Psoas muscle (tissue), 8 donors: ENCODE results near the gene BANP. TPM values are rescaled to one million over a fixed set of nuclear protein-coding genes. Genes with fewer than 3 reads are reported as not detected.

Experiments used
- ATAC-seq, 4 donors: fragments of 200-7000 bp; cut with Tn5 transposase; one replicate each; pipeline ENCODE4 v1.9.1; 2020; ENCODE audit warnings: moderate library complexity in 3 of 4, mild to moderate bottlenecking in 2 of 4
- DNase-seq, 2 donors: peaks; one replicate each; pipeline ENCODE4 v3.0.0-alpha.2; 2020
- H3K27ac ChIP-seq: fragments of 200-600 bp; one replicate; pipeline ENCODE4 v1.8.0; 2022
- H3K27me3 ChIP-seq, 3 donors: fragments of 200-600 bp in 1 of 3; one replicate each; pipeline versions ENCODE4 v1.6.1 to v1.8.0; 2013 to 2022; ENCODE audit warnings: low read length in 2 of 3, mild to moderate bottlenecking in 2 of 3, moderate library complexity in 1 of 3; ENCODE audit not compliant: insufficient read depth in 3 of 3
- H3K36me3 ChIP-seq, 2 donors: fragments of 200-600 bp in 1 of 2; one replicate each; pipeline versions ENCODE4 v1.6.1 to v1.8.0; 2013 to 2022; ENCODE audit warnings: low read depth in 1 of 2, mild to moderate bottlenecking in 1 of 2, moderate library complexity in 1 of 2; ENCODE audit not compliant: insufficient read depth in 1 of 2
- H3K4me1 ChIP-seq: fragments of 200-600 bp; one replicate; pipeline ENCODE4 v1.8.0; 2022
- H3K4me3 ChIP-seq: fragments of 200-600 bp; one replicate; pipeline ENCODE4 v1.8.0; 2022; ENCODE audit warnings: mild to moderate bottlenecking
- H3K9me3 ChIP-seq: fragments of 200-600 bp; one replicate; pipeline ENCODE4 v1.8.0; 2022
- WGBS, 3 donors: extraction: QIAGEN DNeasy Blood & Tissue Kit; methylation state at CpG; one replicate each; pipeline versions ENCODE4 v1.1.6 to v1.1.7; 2013; 5-methylcytosine and 5-hydroxymethylcytosine counted together
- intact Hi-C, 2 donors: fragments of 100-400 bp; cut with DNase I; formaldehyde crosslinking; loops; one replicate each; pipeline versions ENCODE4 v1.11.0 to v1.14.2; 2022
- polyA plus RNA-seq, 3 donors: library from polyadenylated mRNA; stranded (reverse); fragments of 200-250 nt; gene quantifications; one replicate each; pipeline ENCODE4 v1.2.3, GENCODE V29; 2013
- total RNA-seq, 4 donors: library from RNA; stranded (reverse); fragmentation: NEBNext Ultra II Directional in 2 of 4; extraction: Animal tissue kit (Norgen Biotek cat#: 25700) in 2 of 4; gene quantifications; one replicate each; pipeline versions ENCODE4 v1.2.1 to v1.2.4, GENCODE V29; 2021 to 2023
- TF ChIP-seq, protein P1 (sequence below): fragments of 200-600 bp; IDR thresholded peaks from one replicate; pipeline ENCODE4 v1.8.0; 2022; ENCODE audit warnings: antibody characterized with exemption
- donor health status: healthy with polysubstance abuse.
- donor health status: DM: no; HTN: no; CAD: no; lungs with moderate emphysema.
- donor health status: Bipolar disorder and iron deficiency.
- donor health status: healthy.
- donor health status: DM: yes; HTN: yes; CAD: no.
- donor health status: DM: no; HTN: no; CAD: no.
- donor health status: DM: no; HTN: no; CAD: no.
- donor health status: DM: yes; HTN: yes; CAD: no.

BANP gene
- total and polyA plus RNA-seq, 7 donors: 7.7 to 15.3 (median 14.2) TPM

DNA sequence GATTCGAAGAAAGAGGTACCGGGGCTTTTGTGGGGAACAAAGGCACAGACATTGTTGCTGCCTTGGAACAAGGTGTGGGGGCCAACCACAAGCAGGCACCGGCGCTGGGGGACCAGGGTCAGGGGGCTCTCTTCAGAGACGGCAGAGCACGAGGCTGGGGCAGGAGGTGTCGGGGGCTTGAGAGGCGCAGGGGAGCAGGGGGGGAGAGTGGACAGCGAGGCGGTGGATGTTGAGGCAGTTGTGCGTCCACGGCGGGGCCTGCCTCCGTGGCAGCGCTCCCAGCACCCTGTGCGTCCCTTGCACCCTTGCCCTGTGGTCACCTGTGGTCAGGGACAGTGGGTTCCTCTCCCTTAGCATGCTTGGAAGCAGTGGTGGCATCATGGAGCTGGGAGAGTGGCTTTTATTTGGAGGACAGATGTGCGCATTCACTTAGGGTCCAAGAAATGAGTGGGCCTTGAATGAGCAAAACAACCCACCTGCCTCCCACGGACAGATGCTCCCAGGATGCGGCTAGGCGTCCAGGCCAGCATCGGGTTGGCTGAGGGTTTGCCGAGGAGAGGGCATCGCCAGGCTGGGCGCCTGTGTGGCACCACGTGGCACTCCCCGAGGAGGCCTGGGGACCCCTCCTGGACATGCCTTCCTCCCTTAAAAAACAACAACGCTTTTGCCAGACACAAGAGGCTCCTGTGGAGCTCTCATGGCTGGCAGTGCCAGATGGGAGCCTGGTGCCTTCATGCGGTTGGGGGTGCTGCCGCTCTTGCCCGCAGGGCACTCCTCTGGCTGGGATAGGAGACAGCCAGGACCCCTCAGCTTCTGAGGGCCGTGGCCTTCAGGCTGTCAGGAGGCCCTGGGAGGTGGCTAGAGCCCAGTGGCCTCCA is 113.0 kb downstream of the BANP start:
- TF ChIP-seq, protein P1, sequence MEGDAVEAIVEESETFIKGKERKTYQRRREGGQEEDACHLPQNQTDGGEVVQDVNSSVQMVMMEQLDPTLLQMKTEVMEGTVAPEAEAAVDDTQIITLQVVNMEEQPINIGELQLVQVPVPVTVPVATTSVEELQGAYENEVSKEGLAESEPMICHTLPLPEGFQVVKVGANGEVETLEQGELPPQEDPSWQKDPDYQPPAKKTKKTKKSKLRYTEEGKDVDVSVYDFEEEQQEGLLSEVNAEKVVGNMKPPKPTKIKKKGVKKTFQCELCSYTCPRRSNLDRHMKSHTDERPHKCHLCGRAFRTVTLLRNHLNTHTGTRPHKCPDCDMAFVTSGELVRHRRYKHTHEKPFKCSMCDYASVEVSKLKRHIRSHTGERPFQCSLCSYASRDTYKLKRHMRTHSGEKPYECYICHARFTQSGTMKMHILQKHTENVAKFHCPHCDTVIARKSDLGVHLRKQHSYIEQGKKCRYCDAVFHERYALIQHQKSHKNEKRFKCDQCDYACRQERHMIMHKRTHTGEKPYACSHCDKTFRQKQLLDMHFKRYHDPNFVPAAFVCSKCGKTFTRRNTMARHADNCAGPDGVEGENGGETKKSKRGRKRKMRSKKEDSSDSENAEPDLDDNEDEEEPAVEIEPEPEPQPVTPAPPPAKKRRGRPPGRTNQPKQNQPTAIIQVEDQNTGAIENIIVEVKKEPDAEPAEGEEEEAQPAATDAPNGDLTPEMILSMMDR: no peak
- H3K27ac ChIP-seq: no peak overlapping the region

DNA sequence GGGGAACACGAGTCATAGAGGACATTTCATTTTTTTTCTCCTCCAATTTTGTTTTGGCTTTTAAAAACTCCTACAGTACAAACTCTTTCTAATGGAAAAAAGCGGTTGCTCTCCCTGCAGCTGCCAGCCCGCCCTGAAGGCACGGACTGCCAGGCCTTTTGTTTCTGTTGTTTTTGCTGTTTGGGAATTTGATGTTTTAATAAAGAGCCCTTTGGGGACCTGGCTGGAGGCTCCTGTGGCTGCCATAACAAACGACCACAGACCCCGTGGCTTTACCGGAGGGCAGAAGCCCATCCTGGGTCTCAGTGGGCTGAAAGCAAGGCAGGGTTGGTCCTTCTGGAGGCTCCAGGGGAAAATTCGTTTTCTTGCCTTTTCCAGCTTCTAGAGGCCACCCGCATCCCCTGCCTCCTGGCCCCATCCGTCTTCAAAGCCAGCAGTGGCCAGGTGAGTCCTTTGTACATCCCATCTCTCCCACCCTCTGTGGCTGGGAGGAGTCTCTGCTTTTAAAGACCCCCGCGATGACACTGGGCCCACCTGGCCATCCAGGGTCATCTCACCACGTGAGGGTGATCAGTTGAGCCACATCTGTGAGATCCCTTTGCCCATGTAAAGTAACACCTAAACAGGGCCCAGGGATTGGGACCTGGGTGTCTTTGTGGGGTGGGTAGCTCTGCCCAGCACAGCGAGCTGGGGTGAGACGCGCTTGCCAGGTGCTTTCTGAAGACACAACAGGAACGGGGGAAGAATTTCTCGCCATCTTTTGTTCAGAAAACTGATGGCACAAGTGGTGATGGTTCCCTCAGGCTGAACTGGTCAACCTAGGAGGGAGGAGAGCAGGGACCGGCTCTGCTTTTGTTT is 113.9 kb downstream of the BANP start:
- ATAC-seq: no peak
- TF ChIP-seq, protein P1: no peak
- Histone ChIP-seq H3K9me3 (no peaks in the 10 kb centered on the region), H3K4me3 (no peak overlapping the region), H3K27ac (no peak overlapping the region), H3K27me3 (no peaks in the 10 kb centered on the region), H3K36me3 (peaks cover 0 to 26% of the 10 kb centered on the region in 2 donors), H3K4me1 (peaks cover 12% of the 10 kb centered on the region)
- peak in 1 of 2 donors; percentile 15 for DNase-seq
- 93 to 95% (median 94%) methylated on average over 19 of the region's 19 CpGs for WGBS, 3 donors
- intact Hi-C loops: no loop called here

More for the DNA sequence above, 113.0 kb downstream of the BANP start:
- H3K9me3 ChIP-seq: no peaks in the 10 kb centered on the region
- ATAC-seq (no peak), DNase-seq (peak in 1 of 2 donors; percentile 35)
- 93 to 96% (median 94%) methylated on average over 26 to 31 of the region's 31 CpGs for WGBS, 3 donors
- no peaks in the 10 kb centered on the region for H3K27me3 ChIP-seq
- intact Hi-C loops: no loop called here
- H3K4me3 ChIP-seq: no peak overlapping the region
- peaks cover 12% of the 10 kb centered on the region for H3K4me1 ChIP-seq
- peaks cover 0 to 25% of the 10 kb centered on the region in 2 donors for H3K36me3 ChIP-seq

DNA sequence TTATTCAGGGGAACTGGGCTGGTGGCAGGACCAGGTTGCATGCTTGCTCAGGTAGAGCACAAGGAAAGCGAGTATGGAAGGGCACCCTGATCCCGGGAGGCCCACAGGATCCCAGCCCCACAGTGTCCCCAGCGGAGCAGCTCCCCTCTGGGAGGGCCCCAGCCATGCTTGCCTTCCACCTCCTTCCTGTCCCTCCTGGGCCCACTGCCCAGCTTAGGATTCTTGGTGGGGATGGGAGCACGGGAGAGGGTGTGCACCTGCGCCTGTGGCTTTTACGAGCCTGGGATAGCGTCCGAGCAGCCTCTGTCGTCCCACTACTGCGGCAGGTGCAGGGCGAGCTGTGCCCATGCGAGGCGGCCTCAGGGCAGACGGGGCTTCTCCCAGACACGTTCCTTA is 114.5 kb downstream of the BANP start:
- no peak for ATAC-seq
- peak in 1 of 2 donors; percentile 24 for DNase-seq
- 96 to 98% (median 97%) methylated on average over 15 of the region's 15 CpGs for WGBS, 3 donors

DNA sequence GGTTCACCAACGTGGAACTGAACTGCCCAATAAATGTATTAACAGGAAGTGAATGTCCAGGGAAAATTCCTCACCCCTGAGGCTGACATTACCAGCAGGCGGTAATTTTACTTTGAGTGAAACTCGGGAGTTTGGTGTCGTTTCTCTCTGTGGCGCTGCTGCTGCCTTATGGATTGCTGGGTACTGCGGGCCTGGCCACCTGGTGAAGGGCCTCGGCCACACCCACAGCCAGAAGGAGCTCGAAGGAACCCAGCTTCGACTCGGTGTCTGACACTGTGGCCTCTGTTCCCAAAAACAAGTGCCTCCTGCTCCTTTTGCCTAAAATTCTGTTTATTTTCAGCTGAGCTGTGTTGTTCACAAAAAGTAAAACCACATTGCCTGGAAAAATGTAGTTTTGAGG is 115.0 kb downstream of the BANP start:
- no peak overlapping the region for H3K4me3 ChIP-seq
- TF ChIP-seq, protein P1: no peak
- H3K27me3 ChIP-seq: no peaks in the 10 kb centered on the region
- no peak overlapping the region for H3K27ac ChIP-seq
- peaks cover 12% of the 10 kb centered on the region for H3K4me1 ChIP-seq
- DNase-seq (peak in 1 of 2 donors; percentile 8), ATAC-seq (no peak)
- peaks cover 0 to 24% of the 10 kb centered on the region in 2 donors for H3K36me3 ChIP-seq
- 95 to 96% (median 95%) methylated on average over 10 of the region's 10 CpGs for WGBS, 3 donors
- intact Hi-C loops: no loop called here
- no peaks in the 10 kb centered on the region for H3K9me3 ChIP-seq

More for the DNA sequence above, 114.5 kb downstream of the BANP start:
- Histone ChIP-seq H3K4me3 (no peak overlapping the region), H3K36me3 (peaks cover 0 to 24% of the 10 kb centered on the region in 2 donors), H3K4me1 (peaks cover 12% of the 10 kb centered on the region), H3K27me3 (no peaks in the 10 kb centered on the region), H3K27ac (no peak overlapping the region), H3K9me3 (no peaks in the 10 kb centered on the region)
- intact Hi-C loops: no loop called here
- TF ChIP-seq, protein P1: no peak
